GM19099 (cell line): Measurements from ENCODE around the gene ITPA.

Experiments used
- POLR2A ChIP-seq: IDR thresholded peaks from 3 replicates; pipeline ENCODE4 v1.6.1; 2011; ENCODE audit warnings: low read depth; ENCODE audit not compliant: insufficient read length; ENCODE audit errors: extremely low read depth

The ITPA gene

GRCh38 chr20:3190681-3191111 lies 18.6 kb upstream of the ITPA start:
- no peak for TF ChIP-seq POLR2A

GRCh38 chr20:3192226-3193015 lies 16.9 kb upstream of the ITPA start:
- no peak for TF ChIP-seq POLR2A

GRCh38 chr20:3193806-3194616 lies 15.3 kb upstream of the ITPA start:
- TF ChIP-seq POLR2A = no peak

GRCh38 chr20:3194617-3195280 lies 14.5 kb upstream of the ITPA start:
- TF ChIP-seq POLR2A = no peak

- TF ChIP-seq POLR2A = no peak
These were observed 13.6 kb upstream of the ITPA start for GRCh38 chr20:3195590-3196237.

- TF ChIP-seq POLR2A = no peak
These were observed 10.1 kb upstream of the ITPA start for GRCh38 chr20:3199206-3199605.

GRCh38 chr20:3199976-3200755 lies 9.1 kb upstream of the ITPA start:
- TF ChIP-seq POLR2A = no peak

GRCh38 chr20:3202965-3203314 lies 6.4 kb upstream of the ITPA start:
- no peak for TF ChIP-seq POLR2A

GRCh38 chr20:3203315-3204123 lies 5.8 kb upstream of the ITPA start:
- no peak for TF ChIP-seq POLR2A

- peak; percentile 85 for TF ChIP-seq POLR2A
These were observed 5.0 kb upstream of the ITPA start, which contains the start of gene DDRGK1 for GRCh38 chr20:3204124-3204794. TSS of gene DDRGK1 (minus strand) at chr20:3204682. CDS start at chr20:3204627, 55 bp downstream.

- TF ChIP-seq POLR2A = no peak
These were observed 477 bp upstream of the ITPA start for GRCh38 chr20:3208786-3209256.

- no peak for TF ChIP-seq POLR2A
These were observed 634 bp downstream of the ITPA start for GRCh38 chr20:3209946-3210317.

GRCh38 chr20:3210346-3210745 lies 1.0 kb downstream of the ITPA start:
- no peak for TF ChIP-seq POLR2A

GRCh38 chr20:3213226-3213625 lies 3.9 kb downstream of the ITPA start:
- no peak for TF ChIP-seq POLR2A
